Sigmoid colon (tissue), 4 donors: ENCODE data around the gene OR9A4.

Source experiments
- CTCF ChIP-seq, 4 experiments: fragments of 450-650 bp in 3 of 4; fragments of 200-600 bp in 1 of 4; IDR thresholded peaks; one replicate each; pipeline ENCODE4 v1.5.1; 2016 to 2019; ENCODE audit warnings: antibody characterized with exemption in 4 of 4, mild to moderate bottlenecking in 3 of 4, moderate library complexity in 2 of 4
- EP300 ChIP-seq, 4 donors: sonication (generic); formaldehyde crosslinking; IDR thresholded peaks; one replicate each; pipeline ENCODE4 v1.6.1; 2017; ENCODE audit warnings: antibody characterized with exemption in 4 of 4
- POLR2A ChIP-seq, 2 donors: fragments of 450-650 bp; IDR thresholded peaks; one replicate each; pipeline ENCODE4 v1.6.1; 2016; ENCODE audit warnings: antibody characterized with exemption in 2 of 2, mild to moderate bottlenecking in 2 of 2, moderate library complexity in 2 of 2
- POLR2AphosphoS5 ChIP-seq, 4 donors: sonication (generic); formaldehyde crosslinking; IDR thresholded peaks; one replicate each; pipeline ENCODE4 v1.6.1; 2017; ENCODE audit warnings: antibody characterized with exemption in 4 of 4

GRCh38 chr7:141952461-141952860 is 36.3 kb downstream of the OR9A4 start:
- TF ChIP-seq EP300 (IDR thresholded peaks at IDR 0.05) (no peak), POLR2A (IDR thresholded peaks at IDR 0.05) (no peak), CTCF (IDR thresholded peaks at IDR 0.05) (no peak), POLR2AphosphoS5 (IDR thresholded peaks at IDR 0.05) (no peak)
